K562 (cell line): Measurements from ENCODE around the gene SCGB1A1. TPM values are rescaled to one million over a fixed set of nuclear protein-coding genes. Genes with fewer than 3 reads are reported as not detected.

Source experiments
- CBFA2T2 ChIP-seq: fragments of 450-650 bp; conservative IDR thresholded peaks from 2 replicates; pipeline ENCODE4 v1.6.1; 2017; ENCODE audit warnings: mild to moderate bottlenecking
- DPF2 ChIP-seq: fragments of 450-650 bp; IDR thresholded peaks from 2 replicates; pipeline ENCODE4 v1.6.1; 2016
- FOXK1 ChIP-seq: sonication (generic); formaldehyde crosslinking; IDR thresholded peaks from 2 replicates; pipeline ENCODE4 v1.8.0; 2022; ENCODE audit warnings: missing genetic modification reagents, mild to moderate bottlenecking, borderline replicate concordance
- GABPB1 ChIP-seq: sonication (generic); formaldehyde crosslinking; IDR thresholded peaks from 2 replicates; pipeline ENCODE4 v1.8.0; 2022; ENCODE audit warnings: mild to moderate bottlenecking, missing genetic modification reagents
- HIVEP1 ChIP-seq: fragments of 250-450 bp; sonication (Bioruptor Pico); IDR thresholded peaks from 2 replicates; pipeline ENCODE4 v1.4.0; 2020; ENCODE audit warnings: mild to moderate bottlenecking
- KHSRP ChIP-seq: fragments of 450-650 bp; IDR thresholded peaks from 2 replicates; pipeline ENCODE4 v1.6.1; 2017
- MAFF ChIP-seq: IDR thresholded peaks from 2 replicates; pipeline ENCODE4 v1.6.1; 2012; ENCODE audit warnings: low read length, improper control_type of control experiment
- MAFK ChIP-seq: IDR thresholded peaks from 2 replicates; pipeline ENCODE4 v1.6.1; 2011; ENCODE audit warnings: low read length, improper control_type of control experiment
- MEF2D ChIP-seq: conservative IDR thresholded peaks from 2 replicates; pipeline ENCODE4 v1.6.1; 2016; ENCODE audit warnings: low read depth, missing genetic modification characterization, missing compliant biosample characterization
- MEIS2 ChIP-seq: fragments of 450-650 bp; IDR thresholded peaks from 2 replicates; pipeline ENCODE4 v1.6.1; 2014; ENCODE audit warnings: mild to moderate bottlenecking; ENCODE audit not compliant: partially characterized antibody
- NFE2 ChIP-seq: IDR thresholded peaks from 2 replicates; pipeline ENCODE4 v1.6.1; 2014; ENCODE audit warnings: antibody characterized with exemption, low read depth
- POLR2G ChIP-seq: fragments of 200-400 bp; formaldehyde crosslinking; IDR thresholded peaks from 2 replicates; pipeline ENCODE4 v1.6.1; 2017; ENCODE audit warnings: low read depth, mild to moderate bottlenecking, antibody characterized with exemption, low read length, moderate library complexity
- RCOR1 ChIP-seq, 2 experiments: IDR thresholded peaks; 2 replicates each; pipeline ENCODE4 v1.6.1; 2012; ENCODE audit warnings: low read depth in 2 of 2, low read length in 2 of 2, borderline replicate concordance in 1 of 2, improper control_type of control experiment in 1 of 2
- SOX6 ChIP-seq: fragments of 450-650 bp; IDR thresholded peaks from 2 replicates; pipeline ENCODE4 v1.6.1; 2014; ENCODE audit warnings: mild to moderate bottlenecking
- ZFX ChIP-seq: sonication (generic); formaldehyde crosslinking; IDR thresholded peaks from 2 replicates; pipeline ENCODE4 v1.8.0; 2022; ENCODE audit warnings: mild to moderate bottlenecking, missing genetic modification reagents, moderate library complexity
- ZKSCAN1 ChIP-seq: fragments of 150-350 bp; IDR thresholded peaks from 2 replicates; pipeline ENCODE4 v1.6.1; 2016; ENCODE audit warnings: low read depth, low read length
- polyA plus RNA-seq, 8 experiments: library from polyadenylated mRNA; depleted of rRNA in 4 of 8; stranded (reverse) in 5 of 8; unstranded in 3 of 8; fragments of >200 nt; fragmentation: Nextera tagmentation in 2 of 8; fragmentation: Illumina TruSeq in 1 of 8; extraction: Ambion mirVana in 2 of 8; extraction: Trizol in 1 of 8; gene quantifications; 2 replicates each; pipeline versions ENCODE4 v1.2.1 to v1.2.3, GENCODE V29; 2011 to 2014; ENCODE audit warnings: inconsistent platforms in 1 of 8, missing spikeins in 1 of 8
- total RNA-seq, 7 experiments: library from RNA; depleted of rRNA in 6 of 7; stranded (reverse); fragments of >200 nt in 6 of 7; fragmentation: Illumina TruSeq in 2 of 7; extraction: Trizol in 2 of 7; gene quantifications; 2 replicates each; pipeline versions ENCODE4 v1.2.1 to v1.2.3, GENCODE V29; 2011 to 2021; ENCODE audit warnings: low replicate concordance in 1 of 7
- TF ChIP-seq, protein P1 (sequence below), 2 experiments: IDR thresholded peaks in 1 of 2; conservative IDR thresholded peaks in 1 of 2; 2 replicates each; pipeline ENCODE4 v1.6.1; 2016; ENCODE audit warnings: low read depth in 2 of 2, mild to moderate bottlenecking in 1 of 2, missing compliant biosample characterization in 1 of 2, missing genetic modification characterization in 1 of 2, moderate library complexity in 1 of 2
- TF ChIP-seq, protein P2 (sequence below): fragments of 450-650 bp; IDR thresholded peaks from 2 replicates; pipeline ENCODE4 v1.6.1; 2016; ENCODE audit warnings: missing biosample characterization, missing genetic modification characterization
- TF ChIP-seq, protein P3 (sequence below): IDR thresholded peaks from 3 replicates; pipeline ENCODE4 v1.6.1; 2011; ENCODE audit warnings: borderline replicate concordance, mild to moderate bottlenecking; ENCODE audit not compliant: insufficient read length, insufficient read depth

Gene SCGB1A1
- total and polyA plus RNA-seq, 9 of the 15 experiments (the other 6 are each of a cell fraction or from before 2014, with no cell fraction given): 0.55 TPM; not detected in 8

DNA sequence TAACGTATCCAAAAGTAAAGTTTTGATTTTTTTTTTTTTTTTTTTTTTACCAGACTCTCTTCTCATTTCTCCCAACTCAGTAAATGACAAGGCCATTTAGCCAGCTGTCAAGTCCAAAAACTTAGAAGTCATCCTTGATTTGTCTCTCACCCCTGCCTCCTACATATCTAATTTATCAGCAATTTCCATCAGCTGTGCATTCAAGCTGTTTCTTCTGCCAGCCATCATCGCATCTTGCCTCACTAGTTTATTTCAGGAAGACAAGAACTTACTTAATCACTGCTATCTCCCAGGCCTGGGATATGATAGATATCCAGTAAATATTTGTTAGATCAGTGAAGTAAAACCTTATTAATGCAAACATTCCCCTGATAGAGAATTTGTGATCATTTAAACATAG lies 47.6 kb downstream of the SCGB1A1 start (continued):
- TF ChIP-seq POLR2G: no peak
- TF ChIP-seq MAFK: peak; percentile 34; the same call in 1 of the 2 replicates
- TF ChIP-seq, protein P1, sequence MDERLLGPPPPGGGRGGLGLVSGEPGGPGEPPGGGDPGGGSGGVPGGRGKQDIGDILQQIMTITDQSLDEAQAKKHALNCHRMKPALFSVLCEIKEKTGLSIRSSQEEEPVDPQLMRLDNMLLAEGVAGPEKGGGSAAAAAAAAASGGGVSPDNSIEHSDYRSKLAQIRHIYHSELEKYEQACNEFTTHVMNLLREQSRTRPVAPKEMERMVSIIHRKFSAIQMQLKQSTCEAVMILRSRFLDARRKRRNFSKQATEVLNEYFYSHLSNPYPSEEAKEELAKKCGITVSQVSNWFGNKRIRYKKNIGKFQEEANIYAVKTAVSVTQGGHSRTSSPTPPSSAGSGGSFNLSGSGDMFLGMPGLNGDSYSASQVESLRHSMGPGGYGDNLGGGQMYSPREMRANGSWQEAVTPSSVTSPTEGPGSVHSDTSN (CRISPR knock-in tag; IDR thresholded peaks at IDR 0.05; ENCODE audit: low read depth): no peak
- TF ChIP-seq, protein P1 (tag; conservative IDR thresholded peaks at IDR 0.05; ENCODE audit: low read depth): peak; percentile 78
- TF ChIP-seq CBFA2T2: peak; percentile 33; the same call in 1 of the 2 replicates
- peak; percentile 76 for TF ChIP-seq MEIS2
- TF ChIP-seq NFE2: peak; percentile 55; the same call in 1 of the 2 replicates
- no peak for TF ChIP-seq ZFX (CRISPR knock-in tag)
- TF ChIP-seq, protein P2, sequence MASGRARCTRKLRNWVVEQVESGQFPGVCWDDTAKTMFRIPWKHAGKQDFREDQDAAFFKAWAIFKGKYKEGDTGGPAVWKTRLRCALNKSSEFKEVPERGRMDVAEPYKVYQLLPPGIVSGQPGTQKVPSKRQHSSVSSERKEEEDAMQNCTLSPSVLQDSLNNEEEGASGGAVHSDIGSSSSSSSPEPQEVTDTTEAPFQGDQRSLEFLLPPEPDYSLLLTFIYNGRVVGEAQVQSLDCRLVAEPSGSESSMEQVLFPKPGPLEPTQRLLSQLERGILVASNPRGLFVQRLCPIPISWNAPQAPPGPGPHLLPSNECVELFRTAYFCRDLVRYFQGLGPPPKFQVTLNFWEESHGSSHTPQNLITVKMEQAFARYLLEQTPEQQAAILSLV: no peak
- TF ChIP-seq MEF2D (tag): peak; percentile 52; the same call in 1 of the 2 replicates
- TF ChIP-seq DPF2: peak; percentile 50; the same call in 1 of the 2 replicates
- 0 out of 2 replicates have a peak, but pooled peaks have one; percentile 23 for TF ChIP-seq SOX6
- TF ChIP-seq, protein P3, sequence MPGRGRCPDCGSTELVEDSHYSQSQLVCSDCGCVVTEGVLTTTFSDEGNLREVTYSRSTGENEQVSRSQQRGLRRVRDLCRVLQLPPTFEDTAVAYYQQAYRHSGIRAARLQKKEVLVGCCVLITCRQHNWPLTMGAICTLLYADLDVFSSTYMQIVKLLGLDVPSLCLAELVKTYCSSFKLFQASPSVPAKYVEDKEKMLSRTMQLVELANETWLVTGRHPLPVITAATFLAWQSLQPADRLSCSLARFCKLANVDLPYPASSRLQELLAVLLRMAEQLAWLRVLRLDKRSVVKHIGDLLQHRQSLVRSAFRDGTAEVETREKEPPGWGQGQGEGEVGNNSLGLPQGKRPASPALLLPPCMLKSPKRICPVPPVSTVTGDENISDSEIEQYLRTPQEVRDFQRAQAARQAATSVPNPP: no peak
- TF ChIP-seq RCOR1 (IDR thresholded peaks at IDR 0.05; ENCODE audit: borderline replicate concordance in 1 of 2, low read depth in 2 of 2, low read length in 2 of 2): peak in 1 of 2 experiments; percentile 67; a peak in 2 of 4 replicates
- TF ChIP-seq KHSRP: no peak
- no peak for TF ChIP-seq HIVEP1 (CRISPR knock-in tag)
- TF ChIP-seq ZKSCAN1: no peak
- no peak for TF ChIP-seq MAFF
- no peak for TF ChIP-seq FOXK1 (CRISPR knock-in tag)
- TF ChIP-seq GABPB1 (CRISPR knock-in tag): no peak
